GM23338 (cell line): Measurements from ENCODE around the gene NUMB. TPM values are rescaled to one million over a fixed set of nuclear protein-coding genes. Genes with fewer than 3 reads are reported as not detected.

Experiments
- ATAC-seq: fragments of 200-7000 bp; cut with Tn5 transposase; 3 replicates; pipeline ENCODE4 v1.9.1; 2020
- DNase-seq: peaks from one replicate; pipeline ENCODE4 v3.0.0-alpha.2; 2015; ENCODE audit warnings: low spot score
- H2AFZ ChIP-seq: fragments of 200-600 bp; sonication (generic); 2 replicates; pipeline ENCODE4 v1.8.0; 2016; ENCODE audit warnings: antibody characterized with exemption, mild to moderate bottlenecking, moderate library complexity
- H3F3A ChIP-seq: fragments of 200-600 bp; sonication (generic); replicated peaks from 2 replicates; pipeline ENCODE4 v1.8.0; 2017; ENCODE audit warnings: antibody characterized with exemption, mixed run types, low read depth
- H3K27ac ChIP-seq: fragments of 200-600 bp; sonication (generic); 2 replicates; pipeline ENCODE4 v1.6.1; 2016; ENCODE audit warnings: low read depth
- H3K27me3 ChIP-seq: fragments of 200-600 bp; sonication (generic); 2 replicates; pipeline ENCODE4 v1.8.0; 2016; ENCODE audit warnings: mild to moderate bottlenecking, mixed run types, moderate library complexity; ENCODE audit not compliant: insufficient read depth
- H3K36me3 ChIP-seq: fragments of 200-600 bp; sonication (generic); 2 replicates; pipeline ENCODE4 v1.8.0; 2016; ENCODE audit warnings: mild to moderate bottlenecking; ENCODE audit not compliant: insufficient read depth
- H3K4me1 ChIP-seq: fragments of 200-600 bp; sonication (generic); 2 replicates; pipeline ENCODE4 v1.8.0; 2016; ENCODE audit warnings: mild to moderate bottlenecking, moderate library complexity; ENCODE audit not compliant: insufficient read depth
- H3K4me2 ChIP-seq: fragments of 200-600 bp; sonication (generic); 2 replicates; pipeline ENCODE4 v1.7.1; 2017; ENCODE audit warnings: mixed run types
- H3K4me3 ChIP-seq: fragments of 200-600 bp; sonication (generic); 2 replicates; pipeline ENCODE4 v1.6.1; 2016; ENCODE audit warnings: mixed run types
- H3K79me2 ChIP-seq: fragments of 200-600 bp; sonication (generic); replicated peaks from 2 replicates; pipeline ENCODE4 v1.8.0; 2017; ENCODE audit warnings: mild to moderate bottlenecking; ENCODE audit not compliant: insufficient read depth
- H3K9me2 ChIP-seq: fragments of 200-600 bp; sonication (generic); 2 replicates; pipeline ENCODE4 v1.8.0; 2017; ENCODE audit not compliant: insufficient read depth
- H4K20me1 ChIP-seq: fragments of 200-600 bp; sonication (generic); replicated peaks from 2 replicates; pipeline ENCODE4 v1.8.0; 2017; ENCODE audit warnings: mild to moderate bottlenecking; ENCODE audit not compliant: insufficient read depth
- H3K27ac Mint-ChIP-seq: 2 replicates; pipeline ENCODE4 v1.8.0; 2020; ENCODE audit warnings: inconsistent platforms, mild to moderate bottlenecking, moderate library complexity, mixed read lengths
- H3K27me3 Mint-ChIP-seq: 3 replicates; pipeline ENCODE4 v1.8.0; 2022; ENCODE audit warnings: low read depth, mild to moderate bottlenecking, moderate library complexity, mixed read lengths, inconsistent platforms; ENCODE audit not compliant: insufficient read depth, poor library complexity
- H3K36me3 Mint-ChIP-seq: 3 replicates; pipeline ENCODE4 v1.8.0; 2021; ENCODE audit warnings: low read depth, mild to moderate bottlenecking, inconsistent platforms, moderate library complexity, mixed read lengths
- H3K4me1 Mint-ChIP-seq: 3 replicates; pipeline ENCODE4 v1.8.0; 2020; ENCODE audit warnings: mild to moderate bottlenecking, inconsistent platforms, mixed read lengths
- H3K4me3 Mint-ChIP-seq: 3 replicates; pipeline ENCODE4 v1.8.0; 2021; ENCODE audit warnings: moderate library complexity, mild to moderate bottlenecking, inconsistent platforms, mixed read lengths
- H3K9me3 Mint-ChIP-seq: 3 replicates; pipeline ENCODE4 v1.8.0; 2020; ENCODE audit warnings: moderate library complexity, mild to moderate bottlenecking, inconsistent platforms, mixed read lengths
- CREB1 ChIP-seq: fragments of 250-450 bp; sonication (Bioruptor Pico); IDR thresholded peaks from 2 replicates; pipeline ENCODE4 v1.5.0; 2020; ENCODE audit warnings: low read depth, mild to moderate bottlenecking, moderate library complexity
- EZH2 ChIP-seq: fragments of 200-600 bp; sonication (generic); IDR thresholded peaks from one replicate; pipeline ENCODE4 v1.8.0; 2017; ENCODE audit warnings: antibody characterized with exemption, mild to moderate bottlenecking, low read depth; ENCODE audit not compliant: unreplicated experiment
- EZH2phosphoT487 ChIP-seq: fragments of 200-600 bp; sonication (generic); IDR thresholded peaks from one replicate; pipeline ENCODE4 v1.8.1; 2018; ENCODE audit warnings: antibody characterized with exemption; ENCODE audit not compliant: unreplicated experiment
- JUNB ChIP-seq: IDR thresholded peaks from one replicate; pipeline ENCODE4 v1.6.1; 2016; ENCODE audit warnings: antibody characterized with exemption; ENCODE audit not compliant: unreplicated experiment
- NANOG ChIP-seq: IDR thresholded peaks from 2 replicates; pipeline ENCODE4 v1.6.1; 2016; ENCODE audit warnings: antibody characterized with exemption, borderline replicate concordance
- POLR2AphosphoS5 ChIP-seq: IDR thresholded peaks from 2 replicates; pipeline ENCODE4 v1.6.1; 2016; ENCODE audit warnings: antibody characterized with exemption, low read depth
- STAT1 ChIP-seq: IDR thresholded peaks from one replicate; pipeline ENCODE4 v1.6.1; 2016; ENCODE audit warnings: antibody characterized with exemption; ENCODE audit not compliant: unreplicated experiment
- ZNF114 ChIP-seq: fragments of 250-450 bp; sonication (Bioruptor Pico); IDR thresholded peaks from 2 replicates; pipeline ENCODE4 v1.5.0; 2020; ENCODE audit warnings: mild to moderate bottlenecking, moderate library complexity
- ZNF331 ChIP-seq: fragments of 250-450 bp; sonication (Bioruptor Pico); IDR thresholded peaks from 2 replicates; pipeline ENCODE4 v1.5.0; 2020; ENCODE audit warnings: low read depth, mild to moderate bottlenecking, moderate library complexity
- polyA plus RNA-seq: library from polyadenylated mRNA; unstranded; fragments of >200 nt; fragmentation: Nextera tagmentation; extraction: Ambion mirVana; gene quantifications from 2 replicates; pipeline ENCODE4 v1.2.1, GENCODE V29; 2016
- total RNA-seq: library from RNA; depleted of rRNA; stranded (reverse); fragments of >200 nt; shearing (Covaris generic); gene quantifications from 2 replicates; pipeline ENCODE4 v1.2.3, GENCODE V29; 2014
- TF ChIP-seq, protein P1 (sequence below): IDR thresholded peaks from 2 replicates; pipeline ENCODE4 v1.6.1; 2016; ENCODE audit warnings: antibody characterized with exemption
- TF ChIP-seq, protein P2 (sequence below): IDR thresholded peaks from one replicate; pipeline ENCODE4 v1.6.1; 2018; ENCODE audit warnings: antibody characterized with exemption; ENCODE audit not compliant: unreplicated experiment
- TF ChIP-seq, protein P3 (sequence below), 2 experiments: fragments of 200-600 bp in 1 of 2; sonication (generic) in 1 of 2; conservative IDR thresholded peaks; 2 replicates each; pipeline versions ENCODE4 v1.5.1 to v1.6.1; 2016 to 2017; ENCODE audit warnings: antibody characterized with exemption in 2 of 2, low read depth in 2 of 2, mild to moderate bottlenecking in 2 of 2, moderate library complexity in 1 of 2
- TF ChIP-seq, protein P4 (sequence below): fragments of 250-450 bp; sonication (Bioruptor Pico); IDR thresholded peaks from 2 replicates; pipeline ENCODE4 v1.5.0; 2020; ENCODE audit warnings: mild to moderate bottlenecking, moderate library complexity

The NUMB gene
- total and polyA plus RNA-seq, 2 experiments from 2014 or later: 32.1 to 36.7 TPM

DNA sequence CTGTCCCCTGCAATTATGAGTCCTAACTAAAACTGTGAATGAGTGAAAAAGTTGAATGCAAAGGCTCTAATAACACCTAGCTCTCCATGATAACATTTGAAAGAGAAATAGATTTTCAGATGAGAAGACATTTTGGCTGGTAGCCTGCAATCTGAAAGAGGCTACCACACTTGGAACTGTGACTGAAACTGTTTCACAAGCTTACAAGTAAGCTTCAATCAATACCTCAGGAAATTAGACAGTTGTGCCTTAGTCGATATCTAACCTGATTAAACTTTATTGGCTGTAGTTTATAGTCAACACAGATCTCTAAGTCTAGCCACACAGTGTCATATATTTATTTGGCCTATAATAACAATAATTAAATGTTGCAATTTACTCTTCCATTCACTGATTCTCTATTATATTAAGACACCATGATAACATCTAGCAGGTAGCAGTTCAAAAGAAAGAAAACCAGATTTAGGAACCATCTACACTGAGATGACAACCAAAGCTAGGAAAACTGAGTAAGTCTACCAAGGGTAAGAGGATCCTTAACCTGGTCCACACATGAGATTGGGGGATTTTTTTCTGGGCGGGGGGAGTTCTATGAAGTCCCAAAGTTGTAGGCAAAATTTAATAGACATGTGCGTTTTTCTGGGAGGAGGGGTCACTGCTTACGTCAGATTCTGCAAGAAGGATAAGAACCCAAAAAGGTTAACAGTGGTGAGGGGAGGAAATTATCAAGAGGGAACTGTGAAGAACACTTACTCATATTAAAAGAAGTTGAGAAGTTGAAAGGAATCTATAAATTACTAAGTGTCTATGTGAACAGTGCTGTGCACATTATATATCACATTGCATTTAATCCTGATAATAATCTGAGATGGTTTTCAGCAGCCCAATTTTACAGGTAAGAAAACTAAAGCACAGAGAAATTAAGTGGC, 65.8 kb downstream of the NUMB start:
- DNase-seq (no peak), ATAC-seq (no peak)
- H3K36me3 Mint-ChIP-seq: no peaks in the 10 kb centered on the region
- TF ChIP-seq ZNF331 (CRISPR knock-in tag) (no peak), STAT1 (no peak), EZH2phosphoT487 (no peak), ZNF114 (CRISPR knock-in tag) (no peak), POLR2AphosphoS5 (no peak), EZH2 (no peak), JUNB (no peak), NANOG (no peak), CREB1 (CRISPR knock-in tag) (no peak)
- TF ChIP-seq, protein P1, sequence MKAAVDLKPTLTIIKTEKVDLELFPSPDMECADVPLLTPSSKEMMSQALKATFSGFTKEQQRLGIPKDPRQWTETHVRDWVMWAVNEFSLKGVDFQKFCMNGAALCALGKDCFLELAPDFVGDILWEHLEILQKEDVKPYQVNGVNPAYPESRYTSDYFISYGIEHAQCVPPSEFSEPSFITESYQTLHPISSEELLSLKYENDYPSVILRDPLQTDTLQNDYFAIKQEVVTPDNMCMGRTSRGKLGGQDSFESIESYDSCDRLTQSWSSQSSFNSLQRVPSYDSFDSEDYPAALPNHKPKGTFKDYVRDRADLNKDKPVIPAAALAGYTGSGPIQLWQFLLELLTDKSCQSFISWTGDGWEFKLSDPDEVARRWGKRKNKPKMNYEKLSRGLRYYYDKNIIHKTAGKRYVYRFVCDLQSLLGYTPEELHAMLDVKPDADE: no peak
- TF ChIP-seq, protein P2, sequence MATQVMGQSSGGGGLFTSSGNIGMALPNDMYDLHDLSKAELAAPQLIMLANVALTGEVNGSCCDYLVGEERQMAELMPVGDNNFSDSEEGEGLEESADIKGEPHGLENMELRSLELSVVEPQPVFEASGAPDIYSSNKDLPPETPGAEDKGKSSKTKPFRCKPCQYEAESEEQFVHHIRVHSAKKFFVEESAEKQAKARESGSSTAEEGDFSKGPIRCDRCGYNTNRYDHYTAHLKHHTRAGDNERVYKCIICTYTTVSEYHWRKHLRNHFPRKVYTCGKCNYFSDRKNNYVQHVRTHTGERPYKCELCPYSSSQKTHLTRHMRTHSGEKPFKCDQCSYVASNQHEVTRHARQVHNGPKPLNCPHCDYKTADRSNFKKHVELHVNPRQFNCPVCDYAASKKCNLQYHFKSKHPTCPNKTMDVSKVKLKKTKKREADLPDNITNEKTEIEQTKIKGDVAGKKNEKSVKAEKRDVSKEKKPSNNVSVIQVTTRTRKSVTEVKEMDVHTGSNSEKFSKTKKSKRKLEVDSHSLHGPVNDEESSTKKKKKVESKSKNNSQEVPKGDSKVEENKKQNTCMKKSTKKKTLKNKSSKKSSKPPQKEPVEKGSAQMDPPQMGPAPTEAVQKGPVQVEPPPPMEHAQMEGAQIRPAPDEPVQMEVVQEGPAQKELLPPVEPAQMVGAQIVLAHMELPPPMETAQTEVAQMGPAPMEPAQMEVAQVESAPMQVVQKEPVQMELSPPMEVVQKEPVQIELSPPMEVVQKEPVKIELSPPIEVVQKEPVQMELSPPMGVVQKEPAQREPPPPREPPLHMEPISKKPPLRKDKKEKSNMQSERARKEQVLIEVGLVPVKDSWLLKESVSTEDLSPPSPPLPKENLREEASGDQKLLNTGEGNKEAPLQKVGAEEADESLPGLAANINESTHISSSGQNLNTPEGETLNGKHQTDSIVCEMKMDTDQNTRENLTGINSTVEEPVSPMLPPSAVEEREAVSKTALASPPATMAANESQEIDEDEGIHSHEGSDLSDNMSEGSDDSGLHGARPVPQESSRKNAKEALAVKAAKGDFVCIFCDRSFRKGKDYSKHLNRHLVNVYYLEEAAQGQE: no peak
- TF ChIP-seq, protein P3, sequence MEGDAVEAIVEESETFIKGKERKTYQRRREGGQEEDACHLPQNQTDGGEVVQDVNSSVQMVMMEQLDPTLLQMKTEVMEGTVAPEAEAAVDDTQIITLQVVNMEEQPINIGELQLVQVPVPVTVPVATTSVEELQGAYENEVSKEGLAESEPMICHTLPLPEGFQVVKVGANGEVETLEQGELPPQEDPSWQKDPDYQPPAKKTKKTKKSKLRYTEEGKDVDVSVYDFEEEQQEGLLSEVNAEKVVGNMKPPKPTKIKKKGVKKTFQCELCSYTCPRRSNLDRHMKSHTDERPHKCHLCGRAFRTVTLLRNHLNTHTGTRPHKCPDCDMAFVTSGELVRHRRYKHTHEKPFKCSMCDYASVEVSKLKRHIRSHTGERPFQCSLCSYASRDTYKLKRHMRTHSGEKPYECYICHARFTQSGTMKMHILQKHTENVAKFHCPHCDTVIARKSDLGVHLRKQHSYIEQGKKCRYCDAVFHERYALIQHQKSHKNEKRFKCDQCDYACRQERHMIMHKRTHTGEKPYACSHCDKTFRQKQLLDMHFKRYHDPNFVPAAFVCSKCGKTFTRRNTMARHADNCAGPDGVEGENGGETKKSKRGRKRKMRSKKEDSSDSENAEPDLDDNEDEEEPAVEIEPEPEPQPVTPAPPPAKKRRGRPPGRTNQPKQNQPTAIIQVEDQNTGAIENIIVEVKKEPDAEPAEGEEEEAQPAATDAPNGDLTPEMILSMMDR (conservative IDR thresholded peaks at IDR 0.05; ENCODE audit: low read depth in 2 of 2): no peak
- TF ChIP-seq, protein P4, sequence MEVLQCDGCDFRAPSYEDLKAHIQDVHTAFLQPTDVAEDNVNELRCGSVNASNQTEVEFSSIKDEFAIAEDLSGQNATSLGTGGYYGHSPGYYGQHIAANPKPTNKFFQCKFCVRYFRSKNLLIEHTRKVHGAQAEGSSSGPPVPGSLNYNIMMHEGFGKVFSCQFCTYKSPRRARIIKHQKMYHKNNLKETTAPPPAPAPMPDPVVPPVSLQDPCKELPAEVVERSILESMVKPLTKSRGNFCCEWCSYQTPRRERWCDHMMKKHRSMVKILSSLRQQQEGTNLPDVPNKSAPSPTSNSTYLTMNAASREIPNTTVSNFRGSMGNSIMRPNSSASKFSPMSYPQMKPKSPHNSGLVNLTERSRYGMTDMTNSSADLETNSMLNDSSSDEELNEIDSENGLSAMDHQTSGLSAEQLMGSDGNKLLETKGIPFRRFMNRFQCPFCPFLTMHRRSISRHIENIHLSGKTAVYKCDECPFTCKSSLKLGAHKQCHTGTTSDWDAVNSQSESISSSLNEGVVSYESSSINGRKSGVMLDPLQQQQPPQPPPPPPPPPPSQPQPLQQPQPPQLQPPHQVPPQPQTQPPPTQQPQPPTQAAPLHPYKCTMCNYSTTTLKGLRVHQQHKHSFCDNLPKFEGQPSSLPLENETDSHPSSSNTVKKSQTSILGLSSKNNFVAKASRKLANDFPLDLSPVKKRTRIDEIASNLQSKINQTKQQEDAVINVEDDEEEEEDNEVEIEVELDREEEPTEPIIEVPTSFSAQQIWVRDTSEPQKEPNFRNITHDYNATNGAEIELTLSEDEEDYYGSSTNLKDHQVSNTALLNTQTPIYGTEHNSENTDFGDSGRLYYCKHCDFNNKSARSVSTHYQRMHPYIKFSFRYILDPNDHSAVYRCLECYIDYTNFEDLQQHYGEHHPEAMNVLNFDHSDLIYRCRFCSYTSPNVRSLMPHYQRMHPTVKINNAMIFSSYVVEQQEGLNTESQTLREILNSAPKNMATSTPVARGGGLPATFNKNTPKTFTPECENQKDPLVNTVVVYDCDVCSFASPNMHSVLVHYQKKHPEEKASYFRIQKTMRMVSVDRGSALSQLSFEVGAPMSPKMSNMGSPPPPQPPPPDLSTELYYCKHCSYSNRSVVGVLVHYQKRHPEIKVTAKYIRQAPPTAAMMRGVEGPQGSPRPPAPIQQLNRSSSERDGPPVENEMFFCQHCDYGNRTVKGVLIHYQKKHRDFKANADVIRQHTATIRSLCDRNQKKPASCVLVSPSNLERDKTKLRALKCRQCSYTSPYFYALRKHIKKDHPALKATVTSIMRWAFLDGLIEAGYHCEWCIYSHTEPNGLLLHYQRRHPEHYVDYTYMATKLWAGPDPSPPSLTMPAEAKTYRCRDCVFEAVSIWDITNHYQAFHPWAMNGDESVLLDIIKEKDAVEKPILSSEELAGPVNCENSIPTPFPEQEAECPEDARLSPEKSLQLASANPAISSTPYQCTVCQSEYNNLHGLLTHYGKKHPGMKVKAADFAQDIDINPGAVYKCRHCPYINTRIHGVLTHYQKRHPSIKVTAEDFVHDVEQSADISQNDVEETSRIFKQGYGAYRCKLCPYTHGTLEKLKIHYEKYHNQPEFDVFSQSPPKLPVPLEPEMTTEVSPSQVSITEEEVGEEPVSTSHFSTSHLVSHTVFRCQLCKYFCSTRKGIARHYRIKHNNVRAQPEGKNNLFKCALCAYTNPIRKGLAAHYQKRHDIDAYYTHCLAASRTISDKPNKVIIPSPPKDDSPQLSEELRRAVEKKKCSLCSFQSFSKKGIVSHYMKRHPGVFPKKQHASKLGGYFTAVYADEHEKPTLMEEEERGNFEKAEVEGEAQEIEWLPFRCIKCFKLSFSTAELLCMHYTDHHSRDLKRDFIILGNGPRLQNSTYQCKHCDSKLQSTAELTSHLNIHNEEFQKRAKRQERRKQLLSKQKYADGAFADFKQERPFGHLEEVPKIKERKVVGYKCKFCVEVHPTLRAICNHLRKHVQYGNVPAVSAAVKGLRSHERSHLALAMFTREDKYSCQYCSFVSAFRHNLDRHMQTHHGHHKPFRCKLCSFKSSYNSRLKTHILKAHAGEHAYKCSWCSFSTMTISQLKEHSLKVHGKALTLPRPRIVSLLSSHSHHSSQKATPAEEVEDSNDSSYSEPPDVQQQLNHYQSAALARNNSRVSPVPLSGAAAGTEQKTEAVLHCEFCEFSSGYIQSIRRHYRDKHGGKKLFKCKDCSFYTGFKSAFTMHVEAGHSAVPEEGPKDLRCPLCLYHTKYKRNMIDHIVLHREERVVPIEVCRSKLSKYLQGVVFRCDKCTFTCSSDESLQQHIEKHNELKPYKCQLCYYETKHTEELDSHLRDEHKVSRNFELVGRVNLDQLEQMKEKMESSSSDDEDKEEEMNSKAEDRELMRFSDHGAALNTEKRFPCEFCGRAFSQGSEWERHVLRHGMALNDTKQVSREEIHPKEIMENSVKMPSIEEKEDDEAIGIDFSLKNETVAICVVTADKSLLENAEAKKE (CRISPR knock-in tag): no peak
- Histone ChIP-seq H3K9me2 (no peaks in the 10 kb centered on the region), H4K20me1 (no peaks in the 10 kb centered on the region), H3K4me2 (no peak overlapping the region), H3K4me3 (no peak overlapping the region), H3K27ac (no peak overlapping the region), H3K27me3 (no peaks in the 10 kb centered on the region), H3K79me2 (peaks cover 15% of the 10 kb centered on the region), H3K36me3 (no peaks in the 10 kb centered on the region), H2AFZ (no peak overlapping the region), H3F3A (no peaks in the 10 kb centered on the region), H3K4me1 (no peaks in the 10 kb centered on the region)
- no peaks in the 10 kb centered on the region for H3K4me1 Mint-ChIP-seq
- no peak overlapping the region for H3K27ac Mint-ChIP-seq
- H3K4me3 Mint-ChIP-seq: no peak overlapping the region
- H3K9me3 Mint-ChIP-seq: no peaks in the 10 kb centered on the region
- H3K27me3 Mint-ChIP-seq: peaks cover 2% of the 10 kb centered on the region
